Astrocyte (in vitro differentiated cells and primary cell): ENCODE measurements around the gene LHPP. TPM values are rescaled to one million over a fixed set of nuclear protein-coding genes. Genes with fewer than 3 reads are reported as not detected.

Source experiments
- DNase-seq: peaks from one replicate; pipeline ENCODE4 v3.0.0-alpha.2; 2010; ENCODE audit warnings: low read depth
- FAIRE-seq: peaks from 2 replicates; lab custom pipeline; 2011; peaks lifted over from hg19 to GRCh38; lab: Jason Lieb, UNC
- H2AFZ ChIP-seq: 2 replicates; pipeline ENCODE4 v1.6.0; 2012; ENCODE audit warnings: low read depth, low read length, inconsistent platforms
- H3K27ac ChIP-seq: 2 replicates; pipeline ENCODE4 v1.5.1; 2011; ENCODE audit warnings: low read depth, low read length, inconsistent platforms
- H3K27me3 ChIP-seq: 2 replicates; pipeline ENCODE4 v1.6.0; 2011; ENCODE audit warnings: low read length, inconsistent platforms; ENCODE audit not compliant: insufficient read depth
- H3K36me3 ChIP-seq: 2 replicates; pipeline ENCODE4 v1.5.1; 2011; ENCODE audit warnings: low read length, inconsistent platforms; ENCODE audit not compliant: insufficient read depth
- H3K4me1 ChIP-seq: 2 replicates; pipeline ENCODE4 v1.5.1; 2011; ENCODE audit warnings: low read length, inconsistent platforms; ENCODE audit not compliant: insufficient read depth
- H3K4me2 ChIP-seq: 2 replicates; pipeline ENCODE4 v1.6.0; 2012; ENCODE audit warnings: low read length, inconsistent platforms
- H3K4me3 ChIP-seq: 2 replicates; pipeline ENCODE4 v1.5.1; 2011; ENCODE audit warnings: low read depth, mild to moderate bottlenecking, low read length, inconsistent platforms; ENCODE audit not compliant: insufficient read depth
- H3K79me2 ChIP-seq: 2 replicates; pipeline ENCODE4 v1.6.0; 2012; ENCODE audit warnings: mild to moderate bottlenecking, low read length, inconsistent platforms; ENCODE audit not compliant: insufficient read depth
- H3K9ac ChIP-seq: 2 replicates; pipeline ENCODE4 v1.6.0; 2012; ENCODE audit warnings: mild to moderate bottlenecking, low read length, inconsistent platforms
- H3K9me3 ChIP-seq: 2 replicates; pipeline ENCODE4 v1.5.1; 2012; ENCODE audit warnings: low read depth, mild to moderate bottlenecking, low read length, inconsistent platforms; ENCODE audit not compliant: insufficient read depth
- H4K20me1 ChIP-seq: 2 replicates; pipeline ENCODE4 v1.6.0; 2012; ENCODE audit warnings: low read length, inconsistent platforms; ENCODE audit not compliant: insufficient read depth
- H3K27ac Mint-ChIP-seq: one replicate; pipeline ENCODE4 v1.8.0; 2021; ENCODE audit warnings: mild to moderate bottlenecking, mixed read lengths; ENCODE audit not compliant: unreplicated experiment
- H3K27me3 Mint-ChIP-seq: one replicate; pipeline ENCODE4 v1.8.0; 2021; ENCODE audit warnings: low read depth, mixed read lengths; ENCODE audit not compliant: unreplicated experiment
- H3K36me3 Mint-ChIP-seq: one replicate; pipeline ENCODE4 v1.8.0; 2021; ENCODE audit warnings: low read depth, mixed read lengths; ENCODE audit not compliant: unreplicated experiment
- H3K4me1 Mint-ChIP-seq: one replicate; pipeline ENCODE4 v1.8.0; 2021; ENCODE audit warnings: low read depth, mixed read lengths; ENCODE audit not compliant: unreplicated experiment
- H3K4me3 Mint-ChIP-seq: one replicate; pipeline ENCODE4 v1.8.0; 2021; ENCODE audit warnings: mild to moderate bottlenecking, moderate library complexity, mixed read lengths; ENCODE audit not compliant: unreplicated experiment
- H3K9me3 Mint-ChIP-seq: one replicate; pipeline ENCODE4 v1.8.0; 2021; ENCODE audit warnings: mild to moderate bottlenecking, mixed read lengths; ENCODE audit not compliant: unreplicated experiment
- CTCF ChIP-seq: IDR thresholded peaks from 2 replicates; pipeline ENCODE4 v1.5.1; 2011; ENCODE audit warnings: low read depth, mild to moderate bottlenecking, inconsistent platforms, low read length, moderate library complexity; ENCODE audit not compliant: insufficient read depth
- EZH2 ChIP-seq: IDR thresholded peaks from 2 replicates; pipeline ENCODE4 v1.6.1; 2012; ENCODE audit warnings: mild to moderate bottlenecking, low read length, inconsistent platforms; ENCODE audit not compliant: insufficient read depth
- total RNA-seq: library from RNA; stranded (reverse); gene quantifications from 2 replicates; pipeline ENCODE4 v1.2.1, GENCODE V29; 2021

Gene LHPP
- total RNA-seq, 1 donor from 2014 or later = 6.9 TPM

- Mint-ChIP-seq H3K9me3 (no peaks in the 10 kb centered on the region), H3K27me3 (peaks cover 22% of the 10 kb centered on the region), H3K4me1 (no peaks in the 10 kb centered on the region), H3K27ac (no peak overlapping the region), H3K4me3 (no peak overlapping the region), H3K36me3 (no peaks in the 10 kb centered on the region)
- Histone ChIP-seq H3K9ac (no peak overlapping the region), H4K20me1 (no peaks in the 10 kb centered on the region), H3K27me3 (no peaks in the 10 kb centered on the region), H3K4me1 (no peaks in the 10 kb centered on the region), H3K27ac (no peak overlapping the region), H3K36me3 (no peaks in the 10 kb centered on the region), H3K9me3 (no peaks in the 10 kb centered on the region), H3K4me3 (no peak overlapping the region), H3K79me2 (no peaks in the 10 kb centered on the region), H3K4me2 (no peak overlapping the region), H2AFZ (no peak overlapping the region)
- DNase-seq (no peak), FAIRE-seq (no peak)
- TF ChIP-seq EZH2 (no peak), CTCF (no peak)
Measured at GRCh38 chr10:124603376-124604213, 142.0 kb downstream of the LHPP start.

- Histone ChIP-seq H3K4me1 (no peaks in the 10 kb centered on the region), H3K9me3 (no peaks in the 10 kb centered on the region), H2AFZ (no peak overlapping the region), H3K9ac (no peak overlapping the region), H3K27ac (no peak overlapping the region), H4K20me1 (no peaks in the 10 kb centered on the region), H3K27me3 (no peaks in the 10 kb centered on the region), H3K79me2 (no peaks in the 10 kb centered on the region), H3K36me3 (no peaks in the 10 kb centered on the region), H3K4me2 (no peak overlapping the region), H3K4me3 (no peak overlapping the region)
- no peaks in the 10 kb centered on the region for H3K4me1 Mint-ChIP-seq
- no peaks in the 10 kb centered on the region for H3K9me3 Mint-ChIP-seq
- FAIRE-seq (no peak), DNase-seq (no peak)
- no peak overlapping the region for H3K27ac Mint-ChIP-seq
- no peak overlapping the region for H3K4me3 Mint-ChIP-seq
- H3K27me3 Mint-ChIP-seq = peaks cover 20% of the 10 kb centered on the region
- TF ChIP-seq EZH2 (no peak), CTCF (no peak)
- H3K36me3 Mint-ChIP-seq = no peaks in the 10 kb centered on the region
Measured at GRCh38 chr10:124604214-124605000, 142.8 kb downstream of the LHPP start.

- H3K9me3 Mint-ChIP-seq = no peaks in the 10 kb centered on the region
- H3K36me3 Mint-ChIP-seq = no peaks in the 10 kb centered on the region
- FAIRE-seq (no peak), DNase-seq (no peak)
- H3K4me1 Mint-ChIP-seq = no peaks in the 10 kb centered on the region
- H3K27ac ChIP-seq = no peak overlapping the region
- no peak overlapping the region for H2AFZ ChIP-seq
- H4K20me1 ChIP-seq = peaks cover 2% of the 10 kb centered on the region
- no peak overlapping the region for H3K4me3 ChIP-seq
- H3K9me3 ChIP-seq = no peaks in the 10 kb centered on the region
- no peaks in the 10 kb centered on the region for H3K36me3 ChIP-seq
- peaks cover 17% of the 10 kb centered on the region for H3K27me3 Mint-ChIP-seq
- H3K4me2 ChIP-seq = no peak overlapping the region
- H3K79me2 ChIP-seq = no peaks in the 10 kb centered on the region
- H3K9ac ChIP-seq = no peak overlapping the region
- H3K4me3 Mint-ChIP-seq = no peak overlapping the region
- TF ChIP-seq EZH2 (no peak), CTCF (no peak)
- H3K27me3 ChIP-seq = no peaks in the 10 kb centered on the region
- H3K4me1 ChIP-seq = no peaks in the 10 kb centered on the region
- no peak overlapping the region for H3K27ac Mint-ChIP-seq
Measured at GRCh38 chr10:124605001-124605370, 143.4 kb downstream of the LHPP start.
